NCI-H1105 treated with DMSO at 0.1 percent for 48 hours (cell line): ENCODE measurements around the gene LEMD2.
A peak's percentile ranks its signal among the peaks of the same experiment; 100 is the strongest.
"Not testable (repeated sequence)": the region's sequence is repeated elsewhere in the genome, so short reads cannot be mapped to it uniquely, and the experiment has no call there.

Experiments
- DNase-seq: peaks from one replicate; lab custom pipeline; 2025; lab: John Stamatoyannopoulos, UW

LEMD2 gene

GRCh38 chr6:33788694-33789549 lies at the start of gene LEMD2:
TSS of gene LEMD2 (minus strand) at chr6:33789130. CDS start at chr6:33789116, 14 bp downstream.
- peak; percentile 92 for DNase-seq

GRCh38 chr6:33837971-33838665 lies 49.2 kb upstream of the LEMD2 start:
- DNase-seq: no peak

- DNase-seq: no peak
Measured at GRCh38 chr6:33836806-33837469, 48.0 kb upstream of the LEMD2 start.

DNA sequence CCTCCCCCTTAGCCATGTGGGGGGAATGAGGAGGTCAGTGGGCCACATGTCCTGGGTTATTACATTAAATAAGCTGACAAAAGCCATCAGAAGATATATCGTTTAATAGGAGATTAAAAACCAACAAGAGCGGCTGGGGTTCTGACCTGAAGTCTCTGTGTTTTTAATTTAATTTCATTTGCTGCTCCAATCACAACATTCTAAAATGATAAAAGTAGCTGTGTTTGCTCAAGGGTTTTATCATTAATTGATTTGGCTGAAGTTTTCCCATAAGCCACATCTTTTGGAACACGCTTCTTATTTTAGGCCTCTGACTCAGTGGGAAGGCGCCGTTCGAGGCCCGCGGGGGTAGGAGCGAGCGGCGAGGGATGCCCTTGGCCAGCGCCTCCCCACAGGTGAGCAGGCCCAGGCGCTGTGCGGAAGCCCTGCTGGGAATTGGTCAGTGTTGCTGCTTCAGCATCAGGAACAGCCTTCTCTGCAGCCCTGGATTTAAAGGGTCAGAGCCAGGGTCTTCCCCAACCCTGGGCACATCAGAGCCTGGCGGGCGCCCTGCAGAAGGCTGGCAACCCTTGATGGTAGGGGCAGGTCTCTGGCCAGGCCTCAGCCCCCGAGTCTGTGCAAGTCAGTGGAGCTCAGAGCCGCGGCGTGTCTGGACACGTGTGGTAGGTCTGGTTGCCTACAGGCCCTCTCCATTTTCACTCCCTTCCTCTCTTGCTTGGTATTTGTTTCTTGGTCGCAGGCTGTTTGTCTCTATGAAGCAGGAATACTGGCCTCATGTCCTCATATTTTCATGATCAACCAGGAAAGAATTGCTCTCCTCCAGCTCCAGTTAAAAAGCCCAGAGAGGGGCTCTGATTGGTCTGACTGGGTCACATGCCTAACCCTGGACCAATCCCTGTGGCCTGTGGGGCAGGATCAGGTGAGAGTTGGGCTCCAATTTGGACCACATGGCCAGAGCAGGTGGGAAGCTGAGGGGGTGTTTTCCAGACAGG lies 45.8 kb upstream of the LEMD2 start:
- DNase-seq: no peak

DNA sequence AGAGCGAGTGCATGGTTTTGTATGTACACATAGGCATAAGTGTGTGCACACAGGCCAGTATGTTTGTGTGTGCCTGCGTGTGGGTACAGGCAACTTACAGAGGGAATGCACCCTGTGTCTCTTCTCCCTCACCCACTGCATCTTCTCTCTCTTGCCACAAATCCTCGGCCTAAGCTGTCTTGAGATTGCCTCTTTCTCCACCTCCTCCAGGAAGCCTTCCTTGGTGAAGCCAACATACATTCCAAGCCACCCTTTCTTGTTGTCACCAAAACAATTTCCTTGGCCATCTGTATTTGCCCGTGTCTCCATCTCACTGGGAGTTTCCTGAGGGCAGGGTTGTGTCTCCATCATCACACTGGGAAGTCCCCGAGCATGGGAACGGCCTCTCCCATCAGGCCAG lies 44.7 kb upstream of the LEMD2 start:
- DNase-seq: no peak

DNA sequence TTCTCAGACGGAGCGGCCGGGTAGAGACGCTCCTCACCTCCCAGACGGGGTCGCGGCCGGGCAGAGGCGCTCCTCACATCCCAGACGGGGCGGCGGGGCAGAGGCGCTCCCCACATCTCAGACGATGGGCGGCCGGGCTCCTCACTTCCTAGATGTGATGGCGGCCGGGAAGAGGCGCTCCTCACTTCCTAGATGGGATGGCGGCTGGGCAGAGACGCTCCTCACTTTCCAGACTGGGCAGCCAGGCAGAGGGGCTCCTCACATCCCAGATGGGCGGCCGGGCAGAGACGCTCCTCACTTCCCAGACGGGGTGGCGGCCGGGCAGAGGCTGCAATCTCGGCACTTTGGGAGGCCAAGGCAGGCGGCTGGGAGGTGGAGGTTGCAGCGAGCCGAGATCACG lies 43.9 kb upstream of the LEMD2 start:
- not testable (repeated sequence) for DNase-seq

DNA sequence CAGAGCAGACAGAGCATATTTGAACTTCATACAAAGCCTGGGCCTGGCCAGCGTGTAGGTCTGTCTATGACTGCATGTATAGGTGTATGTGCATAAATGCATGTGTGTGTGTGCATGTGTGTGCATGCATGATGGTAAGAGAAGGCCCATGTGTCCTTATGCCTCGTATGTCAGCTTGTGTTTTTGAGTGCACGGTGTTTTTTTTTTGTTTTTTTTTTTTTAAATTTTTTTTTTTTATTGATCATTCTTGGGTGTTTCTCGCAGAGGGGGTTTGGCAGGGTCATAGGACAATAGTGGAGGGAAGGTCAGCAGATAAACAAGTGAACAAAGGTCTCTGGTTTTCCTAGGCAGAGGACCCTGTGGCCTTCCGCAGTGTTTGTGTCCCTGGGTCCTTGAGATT lies 42.8 kb upstream of the LEMD2 start:
- not testable (repeated sequence) for DNase-seq

GRCh38 chr6:33830635-33831240 lies 41.8 kb upstream of the LEMD2 start:
- DNase-seq: no peak

DNA sequence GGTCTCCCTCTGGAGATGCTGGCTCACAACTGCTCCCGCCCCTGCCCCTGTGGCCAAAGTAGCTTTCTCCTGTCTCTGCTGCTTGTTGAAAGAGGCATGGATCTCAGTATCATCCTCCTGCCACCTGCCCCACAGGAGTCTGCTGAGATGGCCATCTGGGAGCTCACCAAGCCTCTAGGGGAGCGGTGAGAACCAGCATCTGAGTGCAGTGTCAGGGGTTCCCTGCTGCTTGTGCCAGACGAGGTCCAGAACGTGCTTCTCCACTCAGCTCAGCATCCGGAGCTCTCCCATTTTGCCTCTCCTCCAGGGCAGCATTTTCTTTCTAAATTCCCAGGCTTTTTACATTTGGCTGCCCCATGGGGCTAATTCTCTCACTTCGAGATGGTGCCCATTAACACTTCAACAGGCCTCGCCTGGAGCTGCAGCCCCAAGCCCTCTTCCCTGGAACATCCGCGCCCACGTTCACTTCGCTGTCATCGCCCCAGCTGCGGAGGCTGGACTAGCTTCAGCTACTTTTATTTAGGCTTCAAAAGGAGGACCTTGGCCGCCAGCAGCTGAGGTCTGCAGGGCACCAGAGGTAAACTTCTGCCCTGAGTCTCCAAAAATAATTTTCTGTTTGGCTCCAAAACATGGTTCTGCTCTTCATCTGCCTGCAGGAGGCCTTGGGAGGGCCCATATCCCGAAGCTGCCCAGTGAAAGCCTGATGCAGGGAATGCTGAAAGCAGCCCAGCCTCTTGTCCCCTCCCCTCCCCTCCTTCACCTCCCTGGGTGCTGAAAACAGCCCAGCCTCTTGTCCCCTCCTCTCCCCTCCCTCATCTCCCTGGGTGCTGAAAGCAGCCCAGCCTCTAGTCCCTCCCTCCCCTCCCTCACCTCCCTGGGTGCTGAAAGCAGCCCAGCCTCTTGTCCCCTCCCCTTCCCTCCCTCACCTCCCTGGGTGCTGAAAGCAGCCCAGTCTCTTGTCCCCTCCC lies 40.1 kb upstream of the LEMD2 start:
- no peak for DNase-seq

- DNase-seq: no peak
Measured at GRCh38 chr6:33828452-33828763, 39.5 kb upstream of the LEMD2 start.

DNA sequence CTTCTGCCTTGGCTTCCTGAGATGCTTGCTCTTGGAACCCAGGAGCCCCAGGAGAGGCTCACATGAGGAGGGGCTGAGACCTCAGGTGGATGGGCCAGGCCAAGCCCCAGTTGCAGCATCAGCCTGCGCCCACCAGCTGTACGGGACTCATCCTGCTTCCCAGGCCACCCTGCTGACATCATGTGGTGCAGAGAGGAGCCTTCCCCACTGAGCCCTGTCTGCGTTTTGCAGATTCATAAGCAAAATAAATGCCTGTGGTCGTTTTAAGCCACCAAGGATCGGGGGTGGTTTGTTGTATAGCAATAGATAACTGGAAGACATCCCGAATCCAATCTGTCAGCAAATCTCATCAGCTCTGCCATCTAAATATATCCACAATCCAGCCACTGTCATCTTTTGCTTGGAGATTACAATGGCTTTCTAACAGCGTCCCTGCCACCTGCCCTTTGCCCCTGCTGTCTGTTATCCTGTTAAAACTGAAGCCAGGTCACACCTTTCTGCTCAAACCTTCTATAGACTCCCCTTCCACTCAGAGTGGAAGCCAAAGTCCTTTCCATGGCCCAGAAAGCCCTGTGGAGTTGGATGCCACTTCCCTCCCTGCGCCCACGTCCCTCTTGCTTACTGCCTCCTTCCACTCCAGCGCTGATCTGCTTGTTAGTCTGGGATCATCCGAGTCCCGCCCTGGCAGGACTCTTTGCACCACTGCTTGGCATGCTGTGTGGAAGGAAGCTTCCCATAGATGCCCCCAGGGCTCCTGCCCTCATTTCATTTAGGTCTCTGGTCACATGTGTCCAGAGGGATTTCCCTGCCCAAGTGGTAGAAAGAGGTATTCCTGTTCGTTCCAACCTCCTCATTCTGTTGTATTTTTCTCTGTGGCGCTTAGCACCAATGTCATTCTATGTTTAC lies 38.9 kb upstream of the LEMD2 start:
- no peak for DNase-seq

DNA sequence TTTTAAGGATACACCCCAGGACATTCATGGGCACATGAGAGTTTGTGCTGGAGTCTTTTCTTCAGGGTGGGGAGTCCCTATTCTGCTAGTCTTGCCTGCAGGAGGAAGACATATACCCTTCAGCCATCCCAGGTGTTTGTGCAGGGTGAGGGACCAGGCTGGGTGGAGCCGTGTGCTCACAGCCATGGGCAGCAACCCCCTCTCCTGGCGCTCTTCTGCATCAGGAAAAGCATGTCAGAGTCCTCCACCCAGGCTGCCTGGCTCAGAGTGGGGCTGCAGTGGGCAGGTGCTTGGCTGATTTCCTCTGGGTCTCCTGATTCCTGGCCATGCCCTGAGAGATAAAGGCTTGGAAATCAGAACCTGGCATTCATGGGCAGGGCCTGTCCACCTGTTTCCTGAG lies 37.6 kb upstream of the LEMD2 start:
- DNase-seq: no peak

- no peak for DNase-seq
Measured at GRCh38 chr6:33824461-33825154, 35.7 kb upstream of the LEMD2 start.

DNA sequence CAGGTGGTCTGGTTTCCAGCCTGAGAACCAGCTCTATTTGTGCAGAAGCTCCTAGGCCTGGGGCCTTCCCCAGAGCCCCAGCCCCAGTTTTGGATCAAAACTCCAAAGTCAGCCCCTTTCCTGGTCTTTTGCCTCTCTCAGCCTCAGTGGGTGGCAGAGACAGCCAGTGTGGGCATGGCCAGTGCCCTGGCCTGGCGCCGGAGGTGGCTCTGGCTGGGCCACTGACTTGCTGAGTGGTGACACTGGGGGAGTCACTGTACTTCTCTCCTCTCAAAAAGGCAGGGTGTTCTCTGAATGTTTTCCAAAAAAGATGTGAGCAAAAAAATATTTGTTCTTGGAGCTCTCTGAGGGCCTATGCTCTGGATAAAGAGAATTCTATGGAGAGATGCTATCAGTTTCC lies 34.9 kb upstream of the LEMD2 start:
- DNase-seq: no peak

DNA sequence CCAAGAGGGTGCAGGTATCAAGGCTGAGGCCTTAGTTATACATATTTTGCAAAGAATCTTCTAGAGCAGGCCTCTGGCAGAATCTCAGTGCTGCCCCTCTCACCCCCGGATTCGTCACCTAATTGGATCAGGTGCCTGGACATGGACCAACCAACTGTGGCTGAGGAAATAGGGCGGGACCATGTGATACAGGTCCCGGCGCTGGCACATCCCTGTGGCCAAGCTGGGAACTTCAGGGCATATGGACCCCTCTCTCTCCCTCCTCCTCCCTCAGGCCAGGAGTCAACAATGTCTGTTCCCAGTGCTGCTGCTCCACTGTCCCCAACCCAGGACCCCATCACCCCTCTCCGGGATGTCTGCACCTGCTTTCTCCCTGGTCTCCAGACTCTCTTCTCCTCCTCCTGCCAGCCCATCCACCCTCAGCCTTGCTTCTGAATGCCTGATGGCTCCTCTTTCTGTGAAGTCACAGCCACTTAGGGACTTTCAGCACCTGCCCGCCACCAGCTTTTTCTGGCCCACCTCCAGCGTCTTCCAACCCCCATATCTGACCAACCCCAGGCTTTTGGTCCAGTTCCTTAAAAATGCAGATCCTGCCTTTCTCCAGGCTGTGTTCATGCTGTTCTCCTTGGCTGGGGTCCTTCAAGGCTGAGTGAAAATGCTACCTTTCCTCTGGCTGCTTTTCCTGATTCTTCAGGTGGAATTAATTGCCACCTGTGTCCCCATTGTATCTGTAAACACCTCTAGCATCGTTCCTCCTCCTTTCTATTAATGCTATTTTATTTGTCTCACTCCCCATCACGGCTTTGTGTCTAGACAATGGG lies 33.9 kb upstream of the LEMD2 start:
- DNase-seq: peak; percentile 45

- no peak for DNase-seq
Measured at GRCh38 chr6:33820784-33821520, 32.0 kb upstream of the LEMD2 start.

- DNase-seq: no peak
Measured at GRCh38 chr6:33820243-33820642, 31.3 kb upstream of the LEMD2 start.
